ENCODE data around the gene MPP7.
"Not testable (repeated sequence)": the region's sequence is repeated elsewhere in the genome, so short reads cannot be mapped to it uniquely, and the experiment has no call there.

The MPP7 gene

GRCh38 chr10:28302638-28303488, at the start of gene MPP7:
TSS of gene MPP7 (minus strand) at chr10:28303064. CDS start at chr10:28238604, 64,460 bp downstream.
- peak; percentile 96 for DNase-seq

- no peak for DNase-seq
Measured at GRCh38 chr10:28349892-28350291, 47.0 kb upstream of the MPP7 start.

- DNase-seq, result no peak
Measured at GRCh38 chr10:28343987-28344895, 41.4 kb upstream of the MPP7 start.

GRCh38 chr10:28343252-28343651, 40.4 kb upstream of the MPP7 start:
- DNase-seq, result no peak

GRCh38 chr10:28341679-28342078, 38.8 kb upstream of the MPP7 start:
- DNase-seq, result not testable (repeated sequence)

- no peak for DNase-seq
Measured at GRCh38 chr10:28332726-28333125, 29.9 kb upstream of the MPP7 start.

- DNase-seq, result peak; percentile 15
Measured at GRCh38 chr10:28331841-28332240, 29.0 kb upstream of the MPP7 start.

GRCh38 chr10:28331066-28331465, 28.2 kb upstream of the MPP7 start:
- DNase-seq, result no peak

GRCh38 chr10:28328346-28328745, 25.5 kb upstream of the MPP7 start:
- DNase-seq, result no peak

GRCh38 chr10:28327491-28327880, 24.6 kb upstream of the MPP7 start:
- no peak for DNase-seq

- DNase-seq, result no peak
Measured at GRCh38 chr10:28326516-28327490, 23.9 kb upstream of the MPP7 start.

- no peak for DNase-seq
Measured at GRCh38 chr10:28320799-28321198, 17.9 kb upstream of the MPP7 start.

GRCh38 chr10:28320090-28320489, 17.2 kb upstream of the MPP7 start:
- no peak for DNase-seq

- DNase-seq, result not testable (repeated sequence)
Measured at GRCh38 chr10:28319061-28319460, 16.2 kb upstream of the MPP7 start.

GRCh38 chr10:28318626-28319025, 15.8 kb upstream of the MPP7 start:
- no peak for DNase-seq

- DNase-seq, result no peak
Measured at GRCh38 chr10:28317760-28318159, 14.9 kb upstream of the MPP7 start.

GRCh38 chr10:28316696-28317095, 13.8 kb upstream of the MPP7 start:
- DNase-seq, result no peak

- DNase-seq, result no peak
Measured at GRCh38 chr10:28315140-28315539, 12.3 kb upstream of the MPP7 start.

GRCh38 chr10:28314211-28314610, 11.3 kb upstream of the MPP7 start:
- DNase-seq, result no peak

- DNase-seq, result no peak
Measured at GRCh38 chr10:28312572-28312971, 9.7 kb upstream of the MPP7 start.

- no peak for DNase-seq
Measured at GRCh38 chr10:28311104-28311503, 8.2 kb upstream of the MPP7 start.

GRCh38 chr10:28307267-28307666, 4.4 kb upstream of the MPP7 start:
- no peak for DNase-seq

- no peak for DNase-seq
Measured at GRCh38 chr10:28305553-28305952, 2.7 kb upstream of the MPP7 start.

All from NCI-H1092 treated with DMSO at 0.1 percent for 48 hours (cell line).